Nephron (organoid): Measurements from ENCODE around the gene ZDHHC6.
"Not testable (repeated sequence)": the region's sequence is repeated elsewhere in the genome, so short reads cannot be mapped to it uniquely, and the experiment has no call there.

Source experiments
- H3K27ac Mint-ChIP-seq, 3 experiments: 2 replicates each; pipeline ENCODE4 v1.8.0; 2020; ENCODE audit warnings: mixed read lengths in 3 of 3, mild to moderate bottlenecking in 2 of 3, moderate library complexity in 1 of 3
- H3K27me3 Mint-ChIP-seq: 2 replicates; pipeline ENCODE4 v1.8.0; 2021; ENCODE audit warnings: low read depth, mild to moderate bottlenecking, moderate library complexity, mixed read lengths
- H3K36me3 Mint-ChIP-seq: 2 replicates; pipeline ENCODE4 v1.8.0; 2020; ENCODE audit warnings: low read depth, mixed read lengths
- H3K4me1 Mint-ChIP-seq: 2 replicates; pipeline ENCODE4 v1.8.0; 2020; ENCODE audit warnings: mixed read lengths
- H3K4me3 Mint-ChIP-seq, 3 experiments: 2 replicates each; pipeline ENCODE4 v1.8.0; 2020; ENCODE audit warnings: mild to moderate bottlenecking in 3 of 3, mixed read lengths in 3 of 3, moderate library complexity in 2 of 3
- H3K9me3 Mint-ChIP-seq: 2 replicates; pipeline ENCODE4 v1.8.0; 2020; ENCODE audit warnings: mixed read lengths
- TF ChIP-seq, protein P1 (sequence below), 3 experiments: fragments of 200-600 bp; sonication (generic); IDR thresholded peaks; one replicate each; pipeline ENCODE4 v1.5.0; 2021; ENCODE audit warnings: antibody characterized with exemption in 3 of 3; ENCODE audit not compliant: unreplicated experiment in 3 of 3

ZDHHC6 gene

DNA sequence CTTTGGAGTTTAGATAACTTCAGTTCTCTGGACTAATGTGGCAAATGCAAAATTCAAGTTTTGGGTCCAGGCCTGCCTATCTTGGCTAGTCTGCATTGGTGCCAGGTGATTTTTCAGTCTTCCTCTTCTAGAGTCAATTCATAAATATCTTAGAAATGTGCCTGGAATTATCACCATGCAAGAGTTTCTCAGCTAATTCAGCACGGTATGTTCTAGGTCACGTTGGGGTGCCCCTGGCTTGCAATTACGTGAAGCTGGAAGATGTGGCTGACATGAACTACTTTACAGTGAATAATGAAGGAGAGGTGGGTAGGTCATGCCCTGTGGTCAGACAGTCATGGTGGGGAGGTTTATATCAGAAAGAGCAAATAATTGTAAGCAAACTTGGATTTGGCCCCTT lies 25.0 kb downstream of the ZDHHC6 start:
- Mint-ChIP-seq H3K36me3 (no peaks in the 10 kb centered on the region), H3K9me3 (no peaks in the 10 kb centered on the region), H3K4me3 (no peak overlapping the region), H3K4me1 (no peaks in the 10 kb centered on the region), H3K27ac (no peak overlapping the region), H3K27me3 (peaks cover 6% of the 10 kb centered on the region)
- TF ChIP-seq, protein P1, sequence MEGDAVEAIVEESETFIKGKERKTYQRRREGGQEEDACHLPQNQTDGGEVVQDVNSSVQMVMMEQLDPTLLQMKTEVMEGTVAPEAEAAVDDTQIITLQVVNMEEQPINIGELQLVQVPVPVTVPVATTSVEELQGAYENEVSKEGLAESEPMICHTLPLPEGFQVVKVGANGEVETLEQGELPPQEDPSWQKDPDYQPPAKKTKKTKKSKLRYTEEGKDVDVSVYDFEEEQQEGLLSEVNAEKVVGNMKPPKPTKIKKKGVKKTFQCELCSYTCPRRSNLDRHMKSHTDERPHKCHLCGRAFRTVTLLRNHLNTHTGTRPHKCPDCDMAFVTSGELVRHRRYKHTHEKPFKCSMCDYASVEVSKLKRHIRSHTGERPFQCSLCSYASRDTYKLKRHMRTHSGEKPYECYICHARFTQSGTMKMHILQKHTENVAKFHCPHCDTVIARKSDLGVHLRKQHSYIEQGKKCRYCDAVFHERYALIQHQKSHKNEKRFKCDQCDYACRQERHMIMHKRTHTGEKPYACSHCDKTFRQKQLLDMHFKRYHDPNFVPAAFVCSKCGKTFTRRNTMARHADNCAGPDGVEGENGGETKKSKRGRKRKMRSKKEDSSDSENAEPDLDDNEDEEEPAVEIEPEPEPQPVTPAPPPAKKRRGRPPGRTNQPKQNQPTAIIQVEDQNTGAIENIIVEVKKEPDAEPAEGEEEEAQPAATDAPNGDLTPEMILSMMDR (IDR thresholded peaks at IDR 0.05; ENCODE audit: unreplicated experiment in 3 of 3) = no peak

DNA sequence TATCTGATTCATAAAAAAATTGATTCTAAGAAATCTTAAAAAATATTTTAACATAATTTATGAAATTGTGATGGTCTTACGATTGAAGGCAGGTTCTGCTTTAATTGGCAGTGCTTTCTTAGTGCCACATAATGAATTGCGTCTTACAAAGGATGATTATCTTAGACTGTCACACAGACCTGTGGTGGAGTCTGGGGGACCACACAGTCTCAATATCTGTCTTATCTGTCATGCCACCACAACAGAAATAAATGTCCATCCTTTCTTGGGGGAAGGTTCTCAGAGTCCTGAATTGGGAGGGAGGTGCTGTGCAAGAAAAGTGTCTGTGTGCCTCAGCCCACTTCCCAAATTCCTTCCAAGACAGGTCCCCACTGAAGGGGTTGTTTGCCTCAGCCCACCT lies 34.0 kb downstream of the ZDHHC6 start:
- TF ChIP-seq, protein P1 (IDR thresholded peaks at IDR 0.05; ENCODE audit: unreplicated experiment in 3 of 3) = no peak
- Mint-ChIP-seq H3K4me1 (no peaks in the 10 kb centered on the region), H3K4me3 (no peak overlapping the region), H3K9me3 (no peaks in the 10 kb centered on the region), H3K27ac (no peak overlapping the region), H3K36me3 (no peaks in the 10 kb centered on the region), H3K27me3 (peaks cover 4% of the 10 kb centered on the region)

DNA sequence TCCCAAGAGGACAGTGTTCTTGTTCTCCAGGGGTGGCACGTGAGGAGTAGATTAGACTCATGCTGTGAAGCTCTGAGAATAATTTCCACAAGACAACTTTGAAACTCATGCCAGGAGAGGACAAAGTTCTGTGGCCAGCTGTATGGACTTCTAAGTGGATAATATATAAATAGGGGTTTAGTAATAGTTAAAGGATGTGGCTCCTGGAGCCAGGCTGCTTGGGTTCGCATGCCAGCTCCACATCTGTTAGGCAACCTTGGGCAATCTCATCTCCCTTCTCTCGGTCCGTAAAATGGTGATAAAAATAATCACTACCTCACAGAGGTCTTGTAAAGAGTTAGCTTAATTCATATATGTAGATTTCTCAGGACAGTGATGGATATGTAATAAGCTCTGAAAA lies 37.0 kb downstream of the ZDHHC6 start:
- peaks cover 8% of the 10 kb centered on the region for H3K27me3 Mint-ChIP-seq
- no peaks in the 10 kb centered on the region for H3K4me1 Mint-ChIP-seq
- no peak overlapping the region for H3K4me3 Mint-ChIP-seq
- H3K36me3 Mint-ChIP-seq = no peaks in the 10 kb centered on the region
- H3K9me3 Mint-ChIP-seq = no peaks in the 10 kb centered on the region
- TF ChIP-seq, protein P1 (IDR thresholded peaks at IDR 0.05; ENCODE audit: unreplicated experiment in 3 of 3) = no peak
- no peak overlapping the region for H3K27ac Mint-ChIP-seq

DNA sequence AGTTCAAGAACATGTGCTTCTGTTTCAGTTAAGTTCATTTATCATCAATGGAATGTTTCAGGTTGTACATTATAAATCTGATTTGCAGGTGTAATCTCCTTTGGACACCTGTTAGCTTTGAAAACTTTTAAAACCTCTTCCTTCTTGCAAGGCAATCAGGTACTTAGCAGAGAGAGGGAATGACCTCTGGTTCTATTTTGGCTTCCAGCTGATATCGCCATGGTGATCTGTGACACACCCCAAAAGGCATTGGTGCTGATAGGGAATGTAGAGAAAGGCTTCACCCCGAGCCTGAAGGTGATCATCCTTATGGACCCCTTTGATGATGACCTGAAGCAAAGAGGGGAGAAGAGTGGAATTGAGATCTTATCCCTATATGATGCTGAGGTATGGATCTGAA lies 37.4 kb downstream of the ZDHHC6 start:
- no peaks in the 10 kb centered on the region for H3K36me3 Mint-ChIP-seq
- TF ChIP-seq, protein P1 (IDR thresholded peaks at IDR 0.05; ENCODE audit: unreplicated experiment in 3 of 3) = no peak
- no peaks in the 10 kb centered on the region for H3K9me3 Mint-ChIP-seq
- peaks cover 8% of the 10 kb centered on the region for H3K27me3 Mint-ChIP-seq
- no peak overlapping the region for H3K27ac Mint-ChIP-seq
- H3K4me3 Mint-ChIP-seq = no peak overlapping the region
- no peaks in the 10 kb centered on the region for H3K4me1 Mint-ChIP-seq

DNA sequence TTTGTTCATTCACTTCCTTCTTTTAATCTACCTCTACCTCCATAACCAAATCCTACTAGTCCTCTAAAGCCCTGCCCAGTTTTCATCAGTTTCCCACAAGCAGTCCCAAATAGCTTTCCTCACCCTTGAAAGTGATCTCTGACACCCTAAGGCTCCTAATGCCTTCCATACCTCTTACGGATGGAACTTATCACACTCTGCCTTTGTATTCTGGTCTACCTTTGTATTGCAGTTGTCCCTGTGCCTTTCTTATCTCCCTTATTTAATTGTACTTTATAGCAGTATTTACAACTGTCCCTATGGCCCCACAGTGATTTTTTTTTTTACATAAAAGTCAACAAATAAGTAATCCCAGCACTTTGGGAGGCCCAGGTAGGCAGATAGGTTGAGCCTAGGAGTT lies 39.0 kb downstream of the ZDHHC6 start:
- Mint-ChIP-seq H3K4me1 (no peaks in the 10 kb centered on the region), H3K27me3 (peaks cover 8% of the 10 kb centered on the region), H3K9me3 (no peaks in the 10 kb centered on the region), H3K27ac (no peak overlapping the region), H3K4me3 (no peak overlapping the region), H3K36me3 (no peaks in the 10 kb centered on the region)
- TF ChIP-seq, protein P1 (IDR thresholded peaks at IDR 0.05; ENCODE audit: unreplicated experiment in 3 of 3) = no peak

DNA sequence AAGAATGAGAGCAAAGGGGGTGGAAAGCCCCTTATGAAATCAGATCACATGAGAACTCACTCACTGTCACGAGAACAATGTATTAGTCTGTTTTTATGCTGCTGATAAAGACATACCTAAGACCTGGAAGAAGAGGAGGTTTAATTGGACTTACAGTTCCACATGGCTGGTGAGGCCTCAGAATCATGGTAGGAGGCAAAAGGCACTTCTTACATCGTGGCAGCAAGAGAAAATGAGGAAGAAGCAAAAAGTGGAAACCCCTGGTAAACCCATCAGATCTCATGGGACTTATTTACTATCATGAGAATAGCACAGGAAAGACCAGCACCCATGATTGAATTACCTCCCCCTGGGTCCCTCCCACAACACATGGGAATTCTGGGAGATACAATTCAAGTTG lies 39.9 kb downstream of the ZDHHC6 start:
- not testable (repeated sequence) for H3K9me3 Mint-ChIP-seq, H3K27me3 Mint-ChIP-seq, H3K4me1 Mint-ChIP-seq, H3K4me3 Mint-ChIP-seq, H3K27ac Mint-ChIP-seq, H3K36me3 Mint-ChIP-seq
